Glutamatergic neuron (in vitro differentiated cells): Measurements from ENCODE around the gene HEG1. TPM values are rescaled to one million over a fixed set of nuclear protein-coding genes. Genes with fewer than 3 reads are reported as not detected.

ENCODE experiments used
- DNase-seq: peaks from one replicate; pipeline ENCODE4 v3.0.0; 2022
- H3K27ac Mint-ChIP-seq: one replicate; pipeline ENCODE4 v1.8.0; 2020; ENCODE audit warnings: mild to moderate bottlenecking, mixed read lengths, inconsistent platforms; ENCODE audit not compliant: unreplicated experiment
- H3K27me3 Mint-ChIP-seq: one replicate; pipeline ENCODE4 v1.8.0; 2020; ENCODE audit warnings: mild to moderate bottlenecking, moderate library complexity, mixed read lengths, inconsistent platforms; ENCODE audit not compliant: unreplicated experiment
- H3K36me3 Mint-ChIP-seq: one replicate; pipeline ENCODE4 v1.8.0; 2020; ENCODE audit warnings: mild to moderate bottlenecking, mixed read lengths, inconsistent platforms; ENCODE audit not compliant: unreplicated experiment
- H3K4me1 Mint-ChIP-seq: one replicate; pipeline ENCODE4 v1.8.0; 2020; ENCODE audit warnings: mild to moderate bottlenecking, low read depth, mixed read lengths, inconsistent platforms; ENCODE audit not compliant: unreplicated experiment
- H3K4me3 Mint-ChIP-seq: one replicate; pipeline ENCODE4 v1.8.0; 2020; ENCODE audit warnings: mild to moderate bottlenecking, mixed read lengths, inconsistent platforms; ENCODE audit not compliant: unreplicated experiment
- H3K9me3 Mint-ChIP-seq: one replicate; pipeline ENCODE4 v1.8.0; 2020; ENCODE audit warnings: mild to moderate bottlenecking, moderate library complexity, mixed read lengths, inconsistent platforms; ENCODE audit not compliant: unreplicated experiment
- total RNA-seq: library from RNA; stranded (reverse); fragmentation: NEBNext Ultra II Directional; extraction: Animal tissue kit (Norgen Biotek cat#: 25700); gene quantifications from one replicate; pipeline ENCODE4 v1.2.1, GENCODE V29; 2021; ENCODE audit not compliant: unreplicated experiment
- TF ChIP-seq, protein P1 (sequence below): fragments of 200-600 bp; sonication (generic); IDR thresholded peaks from one replicate; pipeline ENCODE4 v1.5.0; 2021; ENCODE audit not compliant: partially characterized antibody, unreplicated experiment

HEG1 gene
- total RNA-seq, 1 donor from 2014 or later: 32.7 TPM

DNA sequence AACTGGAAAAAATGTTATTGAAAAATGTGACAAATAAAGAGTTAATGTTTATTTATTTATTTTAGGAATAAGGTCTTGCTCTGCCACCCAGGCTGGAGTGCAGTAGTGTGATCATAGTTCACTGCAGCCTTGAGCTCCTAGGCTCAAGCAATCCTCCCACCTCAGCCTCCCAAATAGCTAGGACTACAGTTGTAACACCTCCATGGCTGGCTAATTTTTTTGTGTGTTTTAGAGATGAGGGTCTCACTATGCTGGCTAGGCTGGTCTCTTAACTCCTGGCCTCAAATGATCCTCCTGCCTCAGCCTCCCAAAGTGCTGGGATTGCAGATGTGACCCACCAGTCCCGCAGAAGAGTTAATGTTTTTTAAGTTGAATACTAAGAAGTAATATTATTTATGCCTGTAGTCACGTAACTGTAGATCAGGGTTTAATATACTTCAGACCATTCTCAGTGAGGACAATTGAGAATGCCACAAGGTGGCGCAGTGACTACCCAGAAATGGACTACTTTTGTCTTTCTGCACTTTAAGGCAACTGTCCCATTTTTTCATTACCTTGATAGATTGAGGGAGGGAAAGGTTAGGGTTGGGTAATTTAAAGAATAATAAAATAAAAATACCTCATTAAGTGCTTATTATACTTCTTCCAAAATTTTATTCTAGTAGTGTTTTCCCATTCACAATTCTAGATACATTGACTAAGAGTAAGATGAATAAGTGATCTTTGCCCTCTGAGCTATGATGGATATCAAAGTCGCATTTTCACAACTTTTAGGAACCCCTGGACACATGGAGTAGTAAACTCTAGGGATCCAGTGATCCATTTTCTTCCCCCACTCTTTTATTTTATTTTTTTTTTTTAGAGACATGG, 127.2 kb downstream of the HEG1 start:
- TF ChIP-seq, protein P1, sequence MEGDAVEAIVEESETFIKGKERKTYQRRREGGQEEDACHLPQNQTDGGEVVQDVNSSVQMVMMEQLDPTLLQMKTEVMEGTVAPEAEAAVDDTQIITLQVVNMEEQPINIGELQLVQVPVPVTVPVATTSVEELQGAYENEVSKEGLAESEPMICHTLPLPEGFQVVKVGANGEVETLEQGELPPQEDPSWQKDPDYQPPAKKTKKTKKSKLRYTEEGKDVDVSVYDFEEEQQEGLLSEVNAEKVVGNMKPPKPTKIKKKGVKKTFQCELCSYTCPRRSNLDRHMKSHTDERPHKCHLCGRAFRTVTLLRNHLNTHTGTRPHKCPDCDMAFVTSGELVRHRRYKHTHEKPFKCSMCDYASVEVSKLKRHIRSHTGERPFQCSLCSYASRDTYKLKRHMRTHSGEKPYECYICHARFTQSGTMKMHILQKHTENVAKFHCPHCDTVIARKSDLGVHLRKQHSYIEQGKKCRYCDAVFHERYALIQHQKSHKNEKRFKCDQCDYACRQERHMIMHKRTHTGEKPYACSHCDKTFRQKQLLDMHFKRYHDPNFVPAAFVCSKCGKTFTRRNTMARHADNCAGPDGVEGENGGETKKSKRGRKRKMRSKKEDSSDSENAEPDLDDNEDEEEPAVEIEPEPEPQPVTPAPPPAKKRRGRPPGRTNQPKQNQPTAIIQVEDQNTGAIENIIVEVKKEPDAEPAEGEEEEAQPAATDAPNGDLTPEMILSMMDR: peak; percentile 73
- Mint-ChIP-seq H3K36me3 (no peaks in the 10 kb centered on the region), H3K4me1 (peaks cover 2% of the 10 kb centered on the region), H3K9me3 (peaks cover 1% of the 10 kb centered on the region), H3K27ac (no peak overlapping the region), H3K4me3 (no peak overlapping the region), H3K27me3 (no peaks in the 10 kb centered on the region)
- peak; percentile 68 for DNase-seq

DNA sequence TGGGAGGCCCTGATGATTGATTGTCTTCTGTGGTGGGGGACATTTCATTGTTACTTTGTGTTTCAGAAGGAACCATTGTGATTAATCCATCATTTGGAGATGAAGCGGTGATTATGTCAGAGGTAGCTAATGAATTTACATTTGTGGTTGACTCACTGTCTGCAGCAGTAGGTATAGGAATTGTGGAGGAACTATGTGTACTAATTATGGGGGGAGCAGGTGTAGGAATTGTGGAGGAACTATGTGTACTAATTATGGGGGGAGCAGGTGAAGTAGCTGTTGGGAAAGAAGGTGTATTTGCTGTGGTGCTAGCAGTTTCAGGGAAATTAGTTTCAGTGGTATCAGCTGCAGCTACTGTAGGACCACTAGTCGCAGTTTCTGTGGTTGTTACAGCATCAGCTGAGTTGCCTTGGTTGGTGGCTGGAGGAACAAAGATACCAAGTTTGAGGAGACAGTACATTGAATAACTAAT, 128.2 kb downstream of the HEG1 start:
- DNase-seq: no peak
- Mint-ChIP-seq H3K27me3 (no peaks in the 10 kb centered on the region), H3K9me3 (peaks cover 1% of the 10 kb centered on the region), H3K4me1 (peaks cover 2% of the 10 kb centered on the region), H3K4me3 (no peak overlapping the region), H3K36me3 (no peaks in the 10 kb centered on the region), H3K27ac (peak overlapping the region; percentile 19)
- TF ChIP-seq, protein P1: no peak

DNA sequence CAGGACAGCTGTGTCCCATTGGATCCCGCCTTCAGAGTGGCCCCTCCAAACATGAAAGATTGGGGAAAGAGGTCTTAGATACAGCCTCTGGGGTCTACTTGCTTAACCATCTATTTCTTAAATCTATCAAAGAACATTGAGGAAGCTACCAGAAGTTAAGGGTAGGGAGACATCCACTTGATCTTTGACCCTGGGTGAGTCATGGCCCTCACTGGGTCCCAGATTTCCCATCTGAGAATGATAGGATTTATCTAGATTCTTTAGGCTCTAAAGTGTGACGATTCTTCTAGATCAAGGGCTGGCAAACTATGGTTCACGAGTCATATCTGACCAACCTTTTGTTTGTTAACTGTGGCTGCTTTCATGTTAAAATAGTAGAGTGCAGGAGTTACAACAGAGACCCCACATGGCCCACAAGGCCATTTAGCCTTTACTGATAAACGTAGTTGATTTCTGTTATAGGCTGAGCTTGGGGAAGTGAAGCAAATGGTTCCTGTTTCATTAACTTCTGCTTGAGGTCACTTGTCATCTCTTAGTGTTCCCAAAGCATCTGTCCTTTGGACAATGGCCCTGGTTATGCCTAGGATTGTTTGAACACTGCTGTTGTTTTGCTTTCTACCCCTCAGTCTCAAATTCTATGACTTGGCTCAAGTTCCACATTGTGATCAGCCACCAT, 129.2 kb downstream of the HEG1 start:
- TF ChIP-seq, protein P1: no peak
- no peaks in the 10 kb centered on the region for H3K27me3 Mint-ChIP-seq
- no peak for DNase-seq
- H3K4me3 Mint-ChIP-seq: no peak overlapping the region
- no peaks in the 10 kb centered on the region for H3K36me3 Mint-ChIP-seq
- peaks cover 2% of the 10 kb centered on the region for H3K4me1 Mint-ChIP-seq
- H3K9me3 Mint-ChIP-seq: peaks cover 1% of the 10 kb centered on the region
- no peak overlapping the region for H3K27ac Mint-ChIP-seq

DNA sequence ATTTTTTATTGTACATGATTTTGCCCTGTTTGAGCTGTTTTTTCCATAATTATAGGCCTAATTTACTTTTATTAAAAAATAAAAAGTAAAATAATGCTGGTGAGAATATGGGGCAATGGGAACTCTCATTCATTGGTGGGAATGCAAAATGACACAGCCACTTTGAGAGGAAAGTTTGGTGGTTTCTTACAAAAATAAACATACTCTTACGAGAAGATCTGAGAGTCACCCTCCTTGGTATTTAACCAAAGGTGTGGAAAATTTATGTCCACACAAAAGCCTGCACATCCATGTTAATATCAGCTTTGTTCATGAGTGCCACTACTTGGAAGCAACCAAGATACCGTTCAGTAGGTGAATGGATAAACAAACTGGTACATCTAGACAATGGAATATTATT, 131.1 kb downstream of the HEG1 start:
- DNase-seq: no peak
- Mint-ChIP-seq H3K4me1 (peaks cover 2% of the 10 kb centered on the region), H3K36me3 (no peaks in the 10 kb centered on the region), H3K27ac (no peak overlapping the region), H3K4me3 (no peak overlapping the region), H3K9me3 (peaks cover 1% of the 10 kb centered on the region), H3K27me3 (no peaks in the 10 kb centered on the region)
- TF ChIP-seq, protein P1: no peak

DNA sequence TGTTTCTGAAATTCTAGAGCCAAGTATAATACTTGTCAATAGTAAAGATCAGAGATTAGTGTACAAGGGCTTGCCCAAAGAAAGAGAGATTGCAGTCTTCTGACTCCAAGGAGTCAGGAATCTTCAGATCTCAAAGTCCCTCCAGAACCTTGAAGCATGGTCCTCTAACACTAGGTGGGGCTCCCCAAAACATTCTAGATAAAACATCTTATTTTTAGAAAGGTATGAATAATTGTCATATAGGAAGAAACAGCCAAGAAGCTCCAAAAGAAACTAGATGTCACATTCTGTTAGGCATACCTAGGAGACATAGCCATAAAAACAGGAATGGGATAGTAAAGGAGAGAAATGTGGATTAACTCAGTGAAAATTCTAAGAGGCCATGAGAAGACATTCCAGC, 132.0 kb downstream of the HEG1 start:
- Mint-ChIP-seq H3K36me3 (no peaks in the 10 kb centered on the region), H3K4me3 (no peak overlapping the region), H3K27me3 (no peaks in the 10 kb centered on the region), H3K4me1 (peaks cover 2% of the 10 kb centered on the region), H3K27ac (no peak overlapping the region), H3K9me3 (peaks cover 1% of the 10 kb centered on the region)
- TF ChIP-seq, protein P1: no peak
- no peak for DNase-seq
